Keratinocyte (primary cell): ENCODE measurements around the gene CHID1.

Source experiments
- EZH2 ChIP-seq: IDR thresholded peaks from one replicate; pipeline ENCODE4 v1.6.1; 2012; ENCODE audit warnings: inconsistent platforms, mild to moderate bottlenecking, low read length, moderate library complexity
- TF ChIP-seq, protein P1 (sequence below), 3 experiments: IDR thresholded peaks in 1 of 3; conservative IDR thresholded peaks in 1 of 3; optimal IDR thresholded peaks in 1 of 3; 2 replicates in 2 of 3; 3 replicates in 1 of 3; pipeline versions ENCODE3 to v1.5.1; 2011; ENCODE audit warnings: low read length in 3 of 3, mild to moderate bottlenecking in 3 of 3, moderate library complexity in 2 of 3, control low read depth in 1 of 3, inconsistent platforms in 1 of 3; ENCODE audit not compliant: insufficient read depth in 2 of 3; ENCODE audit errors: extremely low read depth in 1 of 3

DNA sequence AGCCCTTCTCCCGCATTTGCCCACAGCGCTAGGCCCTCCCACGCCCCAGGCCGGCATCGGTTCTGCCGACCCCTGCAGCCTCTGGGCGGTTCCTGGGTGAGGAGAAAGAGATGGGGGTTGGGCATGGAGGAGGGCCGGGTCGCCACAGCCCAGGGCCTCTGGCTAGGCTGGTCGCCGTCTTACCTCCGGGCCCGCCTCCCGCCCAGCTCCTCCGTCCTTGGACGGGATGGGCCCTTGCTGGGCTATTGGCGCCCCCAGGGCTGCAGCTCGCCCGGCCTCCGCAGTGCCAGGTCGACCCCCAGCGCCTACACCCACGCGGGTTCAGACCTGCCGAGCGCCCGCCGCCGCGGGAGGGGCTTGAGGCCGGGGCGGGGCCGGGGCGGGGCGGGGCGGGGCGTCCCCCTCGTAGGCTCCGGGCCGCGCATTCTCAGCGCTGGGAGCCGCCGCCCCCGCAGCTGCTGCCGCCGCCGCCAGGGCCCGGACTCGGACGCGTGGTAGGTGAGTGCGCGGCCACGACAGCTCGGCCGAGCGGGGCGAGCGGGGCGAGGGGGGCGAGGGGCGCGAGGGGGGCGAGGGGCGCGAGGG is 78.0 kb downstream of the CHID1 start, which contains the start of gene CD151:
- TF ChIP-seq, protein P1, sequence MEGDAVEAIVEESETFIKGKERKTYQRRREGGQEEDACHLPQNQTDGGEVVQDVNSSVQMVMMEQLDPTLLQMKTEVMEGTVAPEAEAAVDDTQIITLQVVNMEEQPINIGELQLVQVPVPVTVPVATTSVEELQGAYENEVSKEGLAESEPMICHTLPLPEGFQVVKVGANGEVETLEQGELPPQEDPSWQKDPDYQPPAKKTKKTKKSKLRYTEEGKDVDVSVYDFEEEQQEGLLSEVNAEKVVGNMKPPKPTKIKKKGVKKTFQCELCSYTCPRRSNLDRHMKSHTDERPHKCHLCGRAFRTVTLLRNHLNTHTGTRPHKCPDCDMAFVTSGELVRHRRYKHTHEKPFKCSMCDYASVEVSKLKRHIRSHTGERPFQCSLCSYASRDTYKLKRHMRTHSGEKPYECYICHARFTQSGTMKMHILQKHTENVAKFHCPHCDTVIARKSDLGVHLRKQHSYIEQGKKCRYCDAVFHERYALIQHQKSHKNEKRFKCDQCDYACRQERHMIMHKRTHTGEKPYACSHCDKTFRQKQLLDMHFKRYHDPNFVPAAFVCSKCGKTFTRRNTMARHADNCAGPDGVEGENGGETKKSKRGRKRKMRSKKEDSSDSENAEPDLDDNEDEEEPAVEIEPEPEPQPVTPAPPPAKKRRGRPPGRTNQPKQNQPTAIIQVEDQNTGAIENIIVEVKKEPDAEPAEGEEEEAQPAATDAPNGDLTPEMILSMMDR (optimal IDR thresholded peaks at IDR 0.05 in 1 of 3, IDR thresholded peaks at IDR 0.05 in 1 of 3, conservative IDR thresholded peaks at IDR 0.05 in 1 of 3; ENCODE audit: extremely low read depth in 1 of 3, insufficient read depth in 2 of 3, low read length in 3 of 3), result no peak
- no peak for TF ChIP-seq EZH2
